Fibroblast of lung (primary cell): ENCODE data around the gene REM1.
"Not testable (repeated sequence)": the region's sequence is repeated elsewhere in the genome, so short reads cannot be mapped to it uniquely, and the experiment has no call there.

Source experiments
- CTCF ChIP-seq, 2 donors: IDR thresholded peaks in 1 of 2; conservative IDR thresholded peaks in 1 of 2; 1 replicate in 1 of 2; 2 replicates in 1 of 2; pipeline ENCODE4 v1.5.1; 2011 to 2012; ENCODE audit warnings: low read length in 2 of 2, control low read depth in 1 of 2, inconsistent platforms in 1 of 2, low read depth in 1 of 2, mild to moderate bottlenecking in 1 of 2
- EZH2 ChIP-seq: IDR thresholded peaks from 2 replicates; pipeline ENCODE4 v1.5.1; 2012; ENCODE audit warnings: low read length, control low read depth, mild to moderate bottlenecking; ENCODE audit errors: missing control alignments

GRCh38 chr20:31470946-31471345, 4.1 kb upstream of the REM1 start:
- not testable (repeated sequence) for TF ChIP-seq CTCF (conservative IDR thresholded peaks at IDR 0.05 in 1 of 2, IDR thresholded peaks at IDR 0.05 in 1 of 2; ENCODE audit: low read depth in 1 of 2, low read length in 2 of 2); EZH2
